ENCODE measurements around the gene RNF31. TPM values are rescaled to one million over a fixed set of nuclear protein-coding genes. Genes with fewer than 3 reads are reported as not detected.
A peak's percentile ranks its signal among the peaks of the same experiment; 100 is the strongest.

The RNF31 gene
- total and polyA plus RNA-seq, 2 of the 13 experiments (the other 11 are each of a cell fraction or from before 2014, with no cell fraction given) = 48.2 to 86.8 TPM

DNA sequence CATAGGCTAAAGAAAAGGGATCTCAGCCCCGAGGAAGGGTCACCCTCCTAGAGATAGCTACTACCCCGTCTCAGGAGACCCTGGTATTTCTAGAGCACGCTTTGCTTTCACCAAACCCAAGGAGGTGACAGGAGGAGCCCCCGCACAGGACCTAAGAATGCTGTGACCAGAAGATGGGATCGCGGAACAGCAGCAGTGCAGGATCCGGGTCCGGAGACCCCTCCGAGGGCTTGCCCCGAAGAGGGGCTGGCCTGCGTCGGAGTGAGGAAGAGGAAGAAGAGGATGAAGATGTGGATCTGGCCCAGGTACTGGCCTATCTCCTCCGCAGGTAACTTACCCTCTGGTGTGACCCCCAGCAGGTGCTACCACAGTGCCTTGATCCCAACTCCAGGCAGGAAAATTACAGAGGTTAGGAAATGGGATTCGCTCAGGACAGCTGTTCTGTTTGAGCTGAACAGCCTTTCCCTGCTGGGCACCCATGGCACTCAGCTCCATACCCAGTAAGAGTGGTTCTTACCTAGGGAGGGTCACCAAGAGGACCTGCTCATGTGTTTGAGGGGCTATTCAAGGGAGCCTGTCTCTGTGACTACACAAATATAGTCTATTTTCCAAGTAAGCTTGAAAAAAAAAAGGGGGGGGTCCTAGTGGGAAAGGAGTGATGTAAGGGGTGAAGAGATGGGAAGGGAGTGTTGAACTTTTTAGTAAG is 31.7 kb upstream of the RNF31 start (continued):
- TF ChIP-seq NFAT5 (CRISPR knock-in tag; IDR thresholded peaks at IDR 0.05) = peak; percentile 47; the same call in 1 of the 2 replicates
- TF ChIP-seq E2F1 (CRISPR knock-in tag; IDR thresholded peaks at IDR 0.05) = no peak
- TF ChIP-seq ZNF766 (CRISPR knock-in tag; IDR thresholded peaks at IDR 0.05; ENCODE audit: borderline replicate concordance) = peak; percentile 20; the same call in 1 of the 2 replicates
- TF ChIP-seq ZNF430 (CRISPR knock-in tag; IDR thresholded peaks at IDR 0.05) = no peak
- TF ChIP-seq HBP1 (CRISPR knock-in tag; IDR thresholded peaks at IDR 0.05; ENCODE audit: low read depth) = peak; percentile 21; the same call in 1 of the 2 replicates
- TF ChIP-seq KDM5B (CRISPR knock-in tag; IDR thresholded peaks at IDR 0.05; ENCODE audit: borderline replicate concordance) = no peak
- no peak for TF ChIP-seq NR1H2 (CRISPR knock-in tag; IDR thresholded peaks at IDR 0.05; ENCODE audit: borderline replicate concordance, low read depth)
- TF ChIP-seq ZNF503 (CRISPR knock-in tag; IDR thresholded peaks at IDR 0.05) = 0 out of 2 replicates have a peak, but pooled peaks have one; percentile 47
- TF ChIP-seq, protein P1, sequence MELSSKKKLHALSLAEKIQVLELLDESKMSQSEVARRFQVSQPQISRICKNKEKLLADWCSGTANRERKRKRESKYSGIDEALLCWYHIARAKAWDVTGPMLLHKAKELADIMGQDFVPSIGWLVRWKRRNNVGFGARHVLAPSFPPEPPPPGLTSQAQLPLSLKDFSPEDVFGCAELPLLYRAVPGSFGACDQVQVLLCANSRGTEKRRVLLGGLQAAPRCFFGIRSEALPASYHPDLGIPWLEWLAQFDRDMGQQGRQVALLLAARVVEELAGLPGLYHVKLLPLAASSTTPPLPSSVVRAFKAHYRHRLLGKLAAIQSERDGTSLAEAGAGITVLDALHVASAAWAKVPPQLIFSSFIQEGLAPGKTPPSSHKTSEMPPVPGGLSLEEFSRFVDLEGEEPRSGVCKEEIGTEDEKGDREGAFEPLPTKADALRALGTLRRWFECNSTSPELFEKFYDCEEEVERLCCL (CRISPR knock-in tag; IDR thresholded peaks at IDR 0.05; ENCODE audit: borderline replicate concordance) = no peak
- TF ChIP-seq MTA3 (CRISPR knock-in tag; IDR thresholded peaks at IDR 0.05) = no peak
- peak; percentile 86; the same call in 1 of the 2 replicates for TF ChIP-seq ZBTB42 (CRISPR knock-in tag; IDR thresholded peaks at IDR 0.05)
- no peak for TF ChIP-seq DMAP1 (CRISPR knock-in tag; IDR thresholded peaks at IDR 0.05)
- TF ChIP-seq, protein P2, sequence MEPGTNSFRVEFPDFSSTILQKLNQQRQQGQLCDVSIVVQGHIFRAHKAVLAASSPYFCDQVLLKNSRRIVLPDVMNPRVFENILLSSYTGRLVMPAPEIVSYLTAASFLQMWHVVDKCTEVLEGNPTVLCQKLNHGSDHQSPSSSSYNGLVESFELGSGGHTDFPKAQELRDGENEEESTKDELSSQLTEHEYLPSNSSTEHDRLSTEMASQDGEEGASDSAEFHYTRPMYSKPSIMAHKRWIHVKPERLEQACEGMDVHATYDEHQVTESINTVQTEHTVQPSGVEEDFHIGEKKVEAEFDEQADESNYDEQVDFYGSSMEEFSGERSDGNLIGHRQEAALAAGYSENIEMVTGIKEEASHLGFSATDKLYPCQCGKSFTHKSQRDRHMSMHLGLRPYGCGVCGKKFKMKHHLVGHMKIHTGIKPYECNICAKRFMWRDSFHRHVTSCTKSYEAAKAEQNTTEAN (CRISPR knock-in tag; conservative IDR thresholded peaks at IDR 0.05) = no peak; the same call in 1 of the 2 replicates
- TF ChIP-seq KMT2B (CRISPR knock-in tag; IDR thresholded peaks at IDR 0.05) = no peak
- no peak for TF ChIP-seq ZFYVE20 (CRISPR knock-in tag; IDR thresholded peaks at IDR 0.05; ENCODE audit: borderline replicate concordance, low read depth)
- no peak for TF ChIP-seq FOXP1 (IDR thresholded peaks at IDR 0.05)
- no peak for TF ChIP-seq FOXP1 (CRISPR knock-in tag; IDR thresholded peaks at IDR 0.05)

All from HepG2 (cell line).